ENCODE results near the gene ITPR2. TPM values are rescaled to one million over a fixed set of nuclear protein-coding genes. Genes with fewer than 3 reads are reported as not detected.
"Not testable (repeated sequence)": the region's sequence is repeated elsewhere in the genome, so short reads cannot be mapped to it uniquely, and the experiment has no call there.

The ITPR2 gene
- total and polyA plus RNA-seq, 4 donors = 11.7 to 93.3 (median 35.4) TPM

DNA sequence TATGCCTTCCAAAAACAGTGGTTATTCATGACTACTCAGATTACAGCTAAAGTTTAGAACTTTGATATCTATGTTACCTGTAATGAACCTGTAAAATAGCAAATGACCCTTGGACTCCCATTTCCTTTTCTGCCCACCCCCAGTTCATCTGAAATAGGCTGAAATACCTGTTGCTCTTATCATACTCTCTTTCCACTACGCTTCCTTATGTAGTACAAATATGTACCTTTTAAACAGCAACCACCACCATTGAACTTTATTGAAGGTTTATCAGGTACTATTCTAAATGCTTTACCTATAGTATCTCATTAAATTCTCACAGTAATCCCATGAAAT is 398.0 kb downstream of the ITPR2 start:
- TF ChIP-seq EGR1 (IDR thresholded peaks at IDR 0.05; ENCODE audit: low read depth in 2 of 2) = no peak
- no peak for TF ChIP-seq NR2F2 (IDR thresholded peaks at IDR 0.05)
- TF ChIP-seq, protein P1, sequence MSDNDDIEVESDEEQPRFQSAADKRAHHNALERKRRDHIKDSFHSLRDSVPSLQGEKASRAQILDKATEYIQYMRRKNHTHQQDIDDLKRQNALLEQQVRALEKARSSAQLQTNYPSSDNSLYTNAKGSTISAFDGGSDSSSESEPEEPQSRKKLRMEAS (IDR thresholded peaks at IDR 0.05) = no peak
- TF ChIP-seq SP1 (IDR thresholded peaks at IDR 0.05) = peak; percentile 48
- peak; percentile 75 to 84 for TF ChIP-seq HNF4A (conservative IDR thresholded peaks at IDR 0.05)
- no peak for TF ChIP-seq JUND (IDR thresholded peaks at IDR 0.05)
- TF ChIP-seq FOXA1 (IDR thresholded peaks at IDR 0.05) = no peak
- TF ChIP-seq RXRA (IDR thresholded peaks at IDR 0.05) = peak; percentile 56 to 68
- no peak for TF ChIP-seq RAD21 (IDR thresholded peaks at IDR 0.05)
- peak; percentile 50 for TF ChIP-seq HNF4G (IDR thresholded peaks at IDR 0.05)
- TF ChIP-seq, protein P2, sequence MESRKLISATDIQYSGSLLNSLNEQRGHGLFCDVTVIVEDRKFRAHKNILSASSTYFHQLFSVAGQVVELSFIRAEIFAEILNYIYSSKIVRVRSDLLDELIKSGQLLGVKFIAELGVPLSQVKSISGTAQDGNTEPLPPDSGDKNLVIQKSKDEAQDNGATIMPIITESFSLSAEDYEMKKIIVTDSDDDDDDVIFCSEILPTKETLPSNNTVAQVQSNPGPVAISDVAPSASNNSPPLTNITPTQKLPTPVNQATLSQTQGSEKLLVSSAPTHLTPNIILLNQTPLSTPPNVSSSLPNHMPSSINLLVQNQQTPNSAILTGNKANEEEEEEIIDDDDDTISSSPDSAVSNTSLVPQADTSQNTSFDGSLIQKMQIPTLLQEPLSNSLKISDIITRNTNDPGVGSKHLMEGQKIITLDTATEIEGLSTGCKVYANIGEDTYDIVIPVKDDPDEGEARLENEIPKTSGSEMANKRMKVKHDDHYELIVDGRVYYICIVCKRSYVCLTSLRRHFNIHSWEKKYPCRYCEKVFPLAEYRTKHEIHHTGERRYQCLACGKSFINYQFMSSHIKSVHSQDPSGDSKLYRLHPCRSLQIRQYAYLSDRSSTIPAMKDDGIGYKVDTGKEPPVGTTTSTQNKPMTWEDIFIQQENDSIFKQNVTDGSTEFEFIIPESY (IDR thresholded peaks at IDR 0.05) = no peak
- TF ChIP-seq GABPA (IDR thresholded peaks at IDR 0.05 in 1 of 2, conservative IDR thresholded peaks at IDR 0.05 in 1 of 2) = no peak
- TF ChIP-seq, protein P3, sequence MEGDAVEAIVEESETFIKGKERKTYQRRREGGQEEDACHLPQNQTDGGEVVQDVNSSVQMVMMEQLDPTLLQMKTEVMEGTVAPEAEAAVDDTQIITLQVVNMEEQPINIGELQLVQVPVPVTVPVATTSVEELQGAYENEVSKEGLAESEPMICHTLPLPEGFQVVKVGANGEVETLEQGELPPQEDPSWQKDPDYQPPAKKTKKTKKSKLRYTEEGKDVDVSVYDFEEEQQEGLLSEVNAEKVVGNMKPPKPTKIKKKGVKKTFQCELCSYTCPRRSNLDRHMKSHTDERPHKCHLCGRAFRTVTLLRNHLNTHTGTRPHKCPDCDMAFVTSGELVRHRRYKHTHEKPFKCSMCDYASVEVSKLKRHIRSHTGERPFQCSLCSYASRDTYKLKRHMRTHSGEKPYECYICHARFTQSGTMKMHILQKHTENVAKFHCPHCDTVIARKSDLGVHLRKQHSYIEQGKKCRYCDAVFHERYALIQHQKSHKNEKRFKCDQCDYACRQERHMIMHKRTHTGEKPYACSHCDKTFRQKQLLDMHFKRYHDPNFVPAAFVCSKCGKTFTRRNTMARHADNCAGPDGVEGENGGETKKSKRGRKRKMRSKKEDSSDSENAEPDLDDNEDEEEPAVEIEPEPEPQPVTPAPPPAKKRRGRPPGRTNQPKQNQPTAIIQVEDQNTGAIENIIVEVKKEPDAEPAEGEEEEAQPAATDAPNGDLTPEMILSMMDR (IDR thresholded peaks at IDR 0.05; ENCODE audit: low read depth, low read length, missing input control) = no peak
- H3K4me3 ChIP-seq (ENCODE audit: low read depth in 1 of 3, low read length in 3 of 3) = no peak overlapping the region
- no peaks in the 10 kb centered on the region for H3K9me3 ChIP-seq (ENCODE audit: control insufficient read depth in 4 of 4, low read length in 3 of 4)
- peak overlapping the region; percentile 2 to 39 for H3K27ac ChIP-seq (ENCODE audit: low read depth in 1 of 2, low read length in 2 of 2)
- DNase-seq (ENCODE audit: low spot score) = no peak
- 34% methylated on average over 1 of the region's 1 CpG for WGBS
- peaks cover 3 to 9% (median 8%) of the 10 kb centered on the region in 4 donors for H3K4me1 ChIP-seq (ENCODE audit: control insufficient read depth in 4 of 4, insufficient read depth in 4 of 4, low read length in 3 of 4)
- peaks cover 0 to 10% (median 3%) of the 10 kb centered on the region in 4 donors for H3K36me3 ChIP-seq (ENCODE audit: control insufficient read depth in 4 of 4, insufficient read depth in 3 of 4, low read depth in 1 of 4, low read length in 3 of 4)
- H3K9ac ChIP-seq (ENCODE audit: low read depth in 1 of 2, low read length in 2 of 2) = no peak overlapping the region
- H3K27me3 ChIP-seq (ENCODE audit: control insufficient read depth in 4 of 4, insufficient read depth in 4 of 4, low read length in 3 of 4) = no peaks in the 10 kb centered on the region

DNA sequence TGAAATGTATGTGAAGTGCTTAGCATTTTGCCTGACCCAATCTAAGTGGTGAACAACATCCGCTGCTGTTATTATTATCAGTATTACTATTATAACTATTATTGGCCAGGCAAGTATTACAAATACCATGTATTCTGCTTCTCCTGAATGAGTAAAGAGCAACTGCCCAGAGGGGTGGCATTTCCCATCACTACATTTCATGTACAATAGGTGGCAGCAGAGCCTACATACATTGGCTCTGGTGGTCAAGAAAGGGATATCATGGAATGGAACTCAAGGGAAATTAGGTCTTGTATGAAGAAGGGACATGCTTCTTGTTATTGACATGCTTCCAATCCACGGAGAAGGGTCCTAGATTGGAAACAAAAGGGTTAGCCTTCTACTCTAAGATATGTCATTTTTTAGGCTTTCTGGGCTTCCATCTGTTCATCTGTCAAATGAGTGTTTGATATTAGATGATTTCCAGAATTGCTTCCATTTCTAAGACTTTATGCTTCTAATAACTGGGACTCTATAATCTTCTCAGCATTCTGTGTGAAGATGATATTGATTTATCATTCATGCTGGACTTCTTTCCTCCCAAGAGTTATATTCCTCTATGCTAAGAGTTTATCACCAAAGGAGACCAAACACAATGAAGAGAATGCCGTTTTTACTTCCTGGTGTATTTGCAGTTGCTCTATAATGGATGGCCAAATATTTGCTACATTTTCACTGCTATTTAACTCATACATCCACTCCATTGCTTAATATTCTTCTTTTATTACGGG is 398.5 kb downstream of the ITPR2 start:
- peaks cover 3 to 10% (median 9%) of the 10 kb centered on the region in 4 donors for H3K4me1 ChIP-seq (ENCODE audit: control insufficient read depth in 4 of 4, insufficient read depth in 4 of 4, low read length in 3 of 4)
- DNase-seq (ENCODE audit: low spot score) = no peak
- no peak overlapping the region for H3K4me3 ChIP-seq (ENCODE audit: low read depth in 1 of 3, low read length in 3 of 3)
- peak overlapping the region; percentile 2 to 39 for H3K27ac ChIP-seq (ENCODE audit: low read depth in 1 of 2, low read length in 2 of 2)
- no peaks in the 10 kb centered on the region for H3K27me3 ChIP-seq (ENCODE audit: control insufficient read depth in 4 of 4, insufficient read depth in 4 of 4, low read length in 3 of 4)
- no peaks in the 10 kb centered on the region for H3K9me3 ChIP-seq (ENCODE audit: control insufficient read depth in 4 of 4, low read length in 3 of 4)
- H3K36me3 ChIP-seq (ENCODE audit: control insufficient read depth in 4 of 4, insufficient read depth in 3 of 4, low read depth in 1 of 4, low read length in 3 of 4) = peaks cover 0 to 5% (median 1%) of the 10 kb centered on the region in 4 donors
- WGBS = 62% methylated on average over 4 of the region's 4 CpGs
- no peak overlapping the region for H3K9ac ChIP-seq (ENCODE audit: low read depth in 1 of 2, low read length in 2 of 2)
- TF ChIP-seq, protein P3 (IDR thresholded peaks at IDR 0.05; ENCODE audit: low read depth, low read length, missing input control) = peak; percentile 64
- TF ChIP-seq, protein P4, sequence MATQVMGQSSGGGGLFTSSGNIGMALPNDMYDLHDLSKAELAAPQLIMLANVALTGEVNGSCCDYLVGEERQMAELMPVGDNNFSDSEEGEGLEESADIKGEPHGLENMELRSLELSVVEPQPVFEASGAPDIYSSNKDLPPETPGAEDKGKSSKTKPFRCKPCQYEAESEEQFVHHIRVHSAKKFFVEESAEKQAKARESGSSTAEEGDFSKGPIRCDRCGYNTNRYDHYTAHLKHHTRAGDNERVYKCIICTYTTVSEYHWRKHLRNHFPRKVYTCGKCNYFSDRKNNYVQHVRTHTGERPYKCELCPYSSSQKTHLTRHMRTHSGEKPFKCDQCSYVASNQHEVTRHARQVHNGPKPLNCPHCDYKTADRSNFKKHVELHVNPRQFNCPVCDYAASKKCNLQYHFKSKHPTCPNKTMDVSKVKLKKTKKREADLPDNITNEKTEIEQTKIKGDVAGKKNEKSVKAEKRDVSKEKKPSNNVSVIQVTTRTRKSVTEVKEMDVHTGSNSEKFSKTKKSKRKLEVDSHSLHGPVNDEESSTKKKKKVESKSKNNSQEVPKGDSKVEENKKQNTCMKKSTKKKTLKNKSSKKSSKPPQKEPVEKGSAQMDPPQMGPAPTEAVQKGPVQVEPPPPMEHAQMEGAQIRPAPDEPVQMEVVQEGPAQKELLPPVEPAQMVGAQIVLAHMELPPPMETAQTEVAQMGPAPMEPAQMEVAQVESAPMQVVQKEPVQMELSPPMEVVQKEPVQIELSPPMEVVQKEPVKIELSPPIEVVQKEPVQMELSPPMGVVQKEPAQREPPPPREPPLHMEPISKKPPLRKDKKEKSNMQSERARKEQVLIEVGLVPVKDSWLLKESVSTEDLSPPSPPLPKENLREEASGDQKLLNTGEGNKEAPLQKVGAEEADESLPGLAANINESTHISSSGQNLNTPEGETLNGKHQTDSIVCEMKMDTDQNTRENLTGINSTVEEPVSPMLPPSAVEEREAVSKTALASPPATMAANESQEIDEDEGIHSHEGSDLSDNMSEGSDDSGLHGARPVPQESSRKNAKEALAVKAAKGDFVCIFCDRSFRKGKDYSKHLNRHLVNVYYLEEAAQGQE (IDR thresholded peaks at IDR 0.05) = no peak
- TF ChIP-seq RAD21 (IDR thresholded peaks at IDR 0.05) = peak; percentile 66 to 79

DNA sequence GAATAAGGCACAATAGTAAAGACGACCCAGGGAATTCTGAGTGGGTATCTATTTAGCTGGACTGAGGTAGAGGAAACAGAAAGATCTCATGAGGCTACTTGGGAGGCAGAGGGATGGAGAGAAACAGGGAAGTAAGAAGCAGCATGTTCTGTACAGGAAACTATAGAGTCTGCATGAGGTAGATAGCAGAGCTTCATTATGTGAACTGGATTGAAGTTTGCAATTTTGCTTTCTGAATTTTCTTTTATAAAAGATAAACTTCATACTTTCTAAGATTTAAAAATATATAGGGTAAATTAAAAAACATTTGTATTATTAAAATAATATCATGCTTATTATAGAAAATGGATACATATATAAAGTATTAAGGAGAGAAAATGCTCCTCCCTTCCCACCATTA is 399.3 kb downstream of the ITPR2 start:
- not testable (repeated sequence) for DNase-seq (ENCODE audit: low spot score); H3K36me3 ChIP-seq (ENCODE audit: control insufficient read depth in 4 of 4, insufficient read depth in 3 of 4, low read depth in 1 of 4, low read length in 3 of 4)
- 79% methylated on average over 1 of the region's 1 CpG for WGBS

More for the DNA sequence above, 399.3 kb downstream of the ITPR2 start:
- peaks cover 6 to 17% (median 15%) of the 10 kb centered on the region in 4 donors for H3K4me1 ChIP-seq (ENCODE audit: control insufficient read depth in 4 of 4, insufficient read depth in 4 of 4, low read length in 3 of 4)
- not testable (repeated sequence) for H3K9me3 ChIP-seq (ENCODE audit: control insufficient read depth in 4 of 4, low read length in 3 of 4); H3K4me3 ChIP-seq (ENCODE audit: low read depth in 1 of 3, low read length in 3 of 3); H3K9ac ChIP-seq (ENCODE audit: low read depth in 1 of 2, low read length in 2 of 2); H3K27ac ChIP-seq (ENCODE audit: low read depth in 1 of 2, low read length in 2 of 2); H3K27me3 ChIP-seq (ENCODE audit: control insufficient read depth in 4 of 4, insufficient read depth in 4 of 4, low read length in 3 of 4)
